Osteoblast (primary cell): ENCODE data around the gene DIS3L2. TPM values are rescaled to one million over a fixed set of nuclear protein-coding genes. Genes with fewer than 3 reads are reported as not detected.

Source experiments
- DNase-seq: peaks from one replicate; pipeline ENCODE4 v3.0.0; 2011; ENCODE audit warnings: low spot score, mixed read lengths; ENCODE audit not compliant: insufficient read length; ENCODE audit errors: missing footprints
- H2AFZ ChIP-seq: 2 replicates; pipeline ENCODE4 v1.6.0; 2011; ENCODE audit warnings: mild to moderate bottlenecking, low read length
- H3K27ac ChIP-seq: 2 replicates; pipeline ENCODE4 v1.5.1; 2011; ENCODE audit warnings: mild to moderate bottlenecking, low read depth, low read length, moderate library complexity
- H3K27me3 ChIP-seq: 2 replicates; pipeline ENCODE4 v1.6.0; 2012; ENCODE audit warnings: mild to moderate bottlenecking, control low read depth, inconsistent platforms, low read length, moderate library complexity; ENCODE audit not compliant: insufficient read depth
- H3K36me3 ChIP-seq: 2 replicates; pipeline ENCODE4 v1.5.1; 2011; ENCODE audit warnings: mild to moderate bottlenecking, low read length, control low read depth, moderate library complexity; ENCODE audit not compliant: insufficient read depth
- H3K4me1 ChIP-seq: 2 replicates; pipeline ENCODE4 v1.5.1; 2011; ENCODE audit warnings: mild to moderate bottlenecking, low read length, control low read depth, moderate library complexity; ENCODE audit not compliant: insufficient read depth
- H3K4me2 ChIP-seq: 2 replicates; pipeline ENCODE4 v1.6.0; 2011; ENCODE audit warnings: mild to moderate bottlenecking, low read length; ENCODE audit not compliant: insufficient read depth
- H3K4me3 ChIP-seq: fragments of 200-600 bp; sonication (generic); 3 replicates; pipeline ENCODE4 v1.5.1; 2012; ENCODE audit warnings: mild to moderate bottlenecking, low read length, inconsistent platforms; ENCODE audit not compliant: insufficient read depth
- H3K79me2 ChIP-seq: 2 replicates; pipeline ENCODE4 v1.6.0; 2012; ENCODE audit warnings: mild to moderate bottlenecking, low read length, control low read depth, inconsistent platforms; ENCODE audit not compliant: insufficient read depth
- H3K9me3 ChIP-seq: 2 replicates; pipeline ENCODE4 v1.5.1; 2011; ENCODE audit warnings: low read depth, low read length, control low read depth
- H4K20me1 ChIP-seq: 2 replicates; pipeline ENCODE4 v1.6.0; 2012; ENCODE audit warnings: mild to moderate bottlenecking, low read length, control low read depth; ENCODE audit not compliant: insufficient read depth
- CTCF ChIP-seq: IDR thresholded peaks from 2 replicates; pipeline ENCODE4 v1.5.1; 2011; ENCODE audit warnings: mild to moderate bottlenecking, low read depth, low read length, moderate library complexity; ENCODE audit errors: extremely low read depth
- total RNA-seq: library from RNA; depleted of rRNA; stranded (reverse); fragments of >200 nt; gene quantifications from 2 replicates; pipeline ENCODE4 v1.2.3, GENCODE V29; 2012

Gene DIS3L2
- total RNA-seq, 1 donor = 28.2 TPM

DNA sequence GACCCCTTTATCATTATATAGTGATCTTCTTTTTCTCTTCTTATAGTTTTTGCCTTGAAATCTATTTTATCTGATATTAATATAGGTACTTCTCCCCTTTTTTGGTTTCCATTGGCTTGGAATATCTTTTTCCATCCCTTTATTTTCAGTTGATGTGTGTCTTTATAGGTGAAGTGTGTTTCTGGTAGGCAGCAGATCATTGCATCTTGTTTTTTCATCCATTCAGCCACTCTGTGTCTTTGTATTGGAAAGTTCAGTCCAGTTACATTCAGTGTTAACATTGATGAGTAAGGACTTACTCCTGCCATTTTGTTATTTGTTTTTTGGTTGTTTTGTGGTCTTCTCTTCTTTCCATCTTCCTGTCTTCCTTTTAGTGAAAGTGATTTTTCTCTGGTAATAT lies 133.4 kb downstream of the DIS3L2 start:
- TF ChIP-seq CTCF = no peak
- H2AFZ ChIP-seq = no peak overlapping the region
- no peaks in the 10 kb centered on the region for H3K4me1 ChIP-seq
- H3K27me3 ChIP-seq = no peaks in the 10 kb centered on the region
- no peak overlapping the region for H3K4me3 ChIP-seq
- peaks cover 3% of the 10 kb centered on the region for H3K36me3 ChIP-seq
- DNase-seq = no peak
- H3K9me3 ChIP-seq = no peaks in the 10 kb centered on the region
- H3K79me2 ChIP-seq = no peaks in the 10 kb centered on the region
- no peak overlapping the region for H3K4me2 ChIP-seq
- H3K27ac ChIP-seq = no peak overlapping the region
- no peaks in the 10 kb centered on the region for H4K20me1 ChIP-seq

DNA sequence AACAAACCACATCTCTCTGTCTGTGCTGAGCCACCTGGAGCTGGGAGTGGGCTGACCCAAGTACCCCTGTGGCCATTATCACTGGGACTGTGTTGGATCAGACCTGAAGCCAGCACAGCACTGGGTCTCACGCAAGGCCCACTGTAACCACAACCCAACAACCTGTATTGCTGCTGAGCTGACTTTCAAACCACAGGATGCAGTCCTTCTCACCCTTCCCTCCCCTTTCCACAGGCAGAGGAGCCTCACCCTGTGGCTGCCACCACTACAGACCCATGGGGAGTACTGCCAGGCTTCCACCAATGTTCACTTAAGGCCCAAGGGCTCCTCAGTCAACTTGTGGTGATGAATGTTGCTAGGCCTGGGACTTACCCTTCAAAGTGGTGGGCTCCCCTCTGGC lies 135.7 kb downstream of the DIS3L2 start:
- Histone ChIP-seq H4K20me1 (no peaks in the 10 kb centered on the region), H3K36me3 (peaks cover 3% of the 10 kb centered on the region), H3K4me2 (no peak overlapping the region), H3K9me3 (no peaks in the 10 kb centered on the region), H3K27me3 (no peaks in the 10 kb centered on the region), H3K79me2 (no peaks in the 10 kb centered on the region), H3K4me3 (no peak overlapping the region), H3K27ac (no peak overlapping the region), H2AFZ (no peak overlapping the region), H3K4me1 (no peaks in the 10 kb centered on the region)
- no peak for TF ChIP-seq CTCF
- no peak for DNase-seq

GRCh38 chr2:232097758-232098157 lies 136.2 kb downstream of the DIS3L2 start:
- Histone ChIP-seq H3K27me3 (no peaks in the 10 kb centered on the region), H3K27ac (no peak overlapping the region), H3K36me3 (peaks cover 3% of the 10 kb centered on the region), H3K4me3 (no peak overlapping the region), H3K9me3 (no peaks in the 10 kb centered on the region), H3K4me1 (no peaks in the 10 kb centered on the region), H3K4me2 (no peak overlapping the region), H3K79me2 (no peaks in the 10 kb centered on the region), H2AFZ (no peak overlapping the region), H4K20me1 (no peaks in the 10 kb centered on the region)
- TF ChIP-seq CTCF = no peak
- DNase-seq = no peak

DNA sequence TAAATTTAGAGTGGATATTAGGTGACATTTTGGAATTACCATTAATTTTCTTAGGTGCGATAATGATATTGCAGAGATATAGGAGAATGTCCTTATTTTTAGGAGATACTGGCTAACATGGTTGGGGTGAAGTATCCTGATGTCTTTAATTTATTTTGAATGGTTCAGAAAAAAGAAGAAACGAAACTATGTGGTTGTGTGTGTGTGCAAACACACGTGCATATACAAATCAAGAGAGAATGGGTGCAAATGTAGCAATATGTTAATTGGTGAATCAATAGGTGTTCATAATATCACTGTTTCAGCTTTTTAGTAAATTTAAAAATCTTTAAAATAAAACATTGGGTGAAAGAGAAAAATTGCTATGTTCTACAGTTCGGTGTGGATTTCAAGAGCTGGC lies 140.9 kb downstream of the DIS3L2 start:
- Histone ChIP-seq H3K79me2 (no peaks in the 10 kb centered on the region), H3K27me3 (no peaks in the 10 kb centered on the region), H4K20me1 (no peaks in the 10 kb centered on the region), H3K27ac (no peak overlapping the region), H3K4me3 (no peak overlapping the region), H3K9me3 (no peaks in the 10 kb centered on the region), H3K4me2 (no peak overlapping the region), H3K36me3 (no peaks in the 10 kb centered on the region), H2AFZ (no peak overlapping the region), H3K4me1 (no peaks in the 10 kb centered on the region)
- no peak for TF ChIP-seq CTCF
- no peak for DNase-seq
